Heart left ventricle (tissue), 16 donors: ENCODE measurements around the gene GABBR1. TPM values are rescaled to one million over a fixed set of nuclear protein-coding genes. Genes with fewer than 3 reads are reported as not detected.

Experiments used
- ATAC-seq, 4 donors: fragments of 200-7000 bp; cut with Tn5 transposase; one replicate each; pipeline ENCODE4 v1.9.1; 2020 to 2022; ENCODE audit warnings: moderate library complexity in 4 of 4, mild to moderate bottlenecking in 3 of 4, moderate number of reproducible peaks in 1 of 4
- DNase-seq, 5 donors: peaks; one replicate each; pipeline ENCODE4 v3.0.0-alpha.2; 2020
- H3K27ac ChIP-seq, 12 donors: fragments of 200-600 bp; sonication (generic) in 4 of 12; one replicate each; pipeline versions ENCODE4 v1.5.0 to v1.8.0; 2016 to 2022; ENCODE audit warnings: mild to moderate bottlenecking in 2 of 12
- H3K27me3 ChIP-seq, 9 donors: fragments of 200-600 bp; sonication (generic) in 2 of 9; one replicate each; pipeline versions ENCODE4 v1.5.1 to v1.8.0; 2016 to 2022; ENCODE audit warnings: mild to moderate bottlenecking in 3 of 9
- H3K36me3 ChIP-seq, 9 donors: fragments of 200-600 bp; sonication (generic) in 2 of 9; one replicate each; pipeline versions ENCODE4 v1.5.0 to v1.8.0; 2018 to 2022; ENCODE audit warnings: mild to moderate bottlenecking in 2 of 9
- H3K4me1 ChIP-seq, 12 donors: fragments of 200-600 bp; sonication (generic) in 4 of 12; one replicate each; pipeline versions ENCODE4 v1.5.0 to v1.8.0; 2016 to 2022; ENCODE audit warnings: mild to moderate bottlenecking in 3 of 12
- H3K4me3 ChIP-seq, 12 donors: fragments of 200-600 bp; sonication (generic) in 4 of 12; one replicate each; pipeline versions ENCODE4 v1.5.0 to v1.8.0; 2017 to 2022; ENCODE audit warnings: mild to moderate bottlenecking in 9 of 12, moderate library complexity in 4 of 12
- H3K9me3 ChIP-seq, 12 donors: fragments of 200-600 bp; sonication (generic) in 4 of 12; one replicate each; pipeline versions ENCODE4 v1.5.0 to v1.8.0; 2016 to 2022; ENCODE audit warnings: mild to moderate bottlenecking in 1 of 12
- CTCF ChIP-seq, 12 donors: fragments of 200-600 bp; sonication (generic) in 4 of 12; IDR thresholded peaks; one replicate each; pipeline versions ENCODE4 v1.5.0 to v1.8.0; 2018 to 2022; ENCODE audit warnings: antibody characterized with exemption in 12 of 12, mild to moderate bottlenecking in 5 of 12
- POLR2A ChIP-seq, 2 donors: fragments of 450-650 bp; IDR thresholded peaks; one replicate each; pipeline ENCODE4 v1.6.1; 2017; ENCODE audit warnings: antibody characterized with exemption in 2 of 2, mild to moderate bottlenecking in 2 of 2, moderate library complexity in 2 of 2
- WGBS, 4 donors: extraction: QIAGEN DNeasy Blood & Tissue Kit in 2 of 4; methylation state at CpG; one replicate each; pipeline versions ENCODE4 v1.1.5 to v1.1.7; 2013 to 2018; 5-methylcytosine and 5-hydroxymethylcytosine counted together
- intact Hi-C, 10 donors: fragments of 100-400 bp; cut with DNase I; formaldehyde crosslinking; loops; one replicate each; pipeline versions ENCODE4 v1.11.1 to v1.14.2; 2022
- polyA plus RNA-seq, 2 donors: library from polyadenylated mRNA; stranded (reverse); fragments of 200-250 nt; gene quantifications; one replicate each; pipeline ENCODE4 v1.2.3, GENCODE V29; 2013
- total RNA-seq, 9 donors: library from RNA; depleted of rRNA in 2 of 9; stranded (reverse); fragments of >200 nt in 2 of 9; fragmentation: NEBNext Ultra II Directional in 3 of 9; extraction: Animal tissue kit (Norgen Biotek cat#: 25700) in 3 of 9; gene quantifications; one replicate each; pipeline versions ENCODE4 v1.1.0 to v1.2.4, GENCODE V29; 2016 to 2023
- donor health status: ischemic (EF 13 %, LVEDD 7.1; RV severe dilation, severe dysfunction).
- donor health status: healthy with polysubstance abuse.
- donor health status: DM: no; HTN: yes; CAD: no.
- donor health status: DM: no; HTN: no; CAD: no.
- donor health status: ischemic (EF 25% LVEDD 6.9; RV normal size, moderate dysfunction).
- donor health status: ischemic (EF 25% LVEDD 5.7; RV mildly dilated, moderate dysfunction).
- donor health status: healthy.
- donor health status: DM: yes; HTN: yes; CAD: no.
- donor health status: ischemic (EF 35%, LVEDD 5.7; RV mildly dilated, moderate dysfunction).
- donor health status: nonischemic (EF 11% LVEDD 7.7; RV severe dilation, severe dysfunction).
- donor health status: DM: yes; HTN: yes; CAD: no.
- donor health status: PGD.
- donor health status: ischemic (EF 29% LVEDD 5.4; RV normal size, mild dysfunction).
- donor health status: nonischemic (EF 23%, LVEDD 6.1; RV moderate dilation, normal function).

Gene GABBR1
- total and polyA plus RNA-seq, 11 donors = 11.6 to 30.8 (median 18.1) TPM

GRCh38 chr6:29554764-29555163, 78.2 kb downstream of the GABBR1 start:
- no peak overlapping the region for H3K27ac ChIP-seq
- WGBS, 4 donors = 77 to 89% (median 85%) methylated on average over 5 of the region's 5 CpGs
- H3K4me3 ChIP-seq = no peak overlapping the region
- no peaks in the 10 kb centered on the region for H3K9me3 ChIP-seq
- peaks cover 0 to 18% (median 13%) of the 10 kb centered on the region in 12 donors for H3K4me1 ChIP-seq
- H3K36me3 ChIP-seq = no peaks in the 10 kb centered on the region
- H3K27me3 ChIP-seq = peaks cover 5 to 62% (median 35%) of the 10 kb centered on the region in 9 donors
- TF ChIP-seq CTCF (IDR thresholded peaks at IDR 0.05) (no peak), POLR2A (IDR thresholded peaks at IDR 0.05) (no peak)
- ATAC-seq (no peak), DNase-seq (no peak)
- intact Hi-C loops = no loop called here

GRCh38 chr6:29553268-29554057, 79.5 kb downstream of the GABBR1 start:
- H3K4me3 ChIP-seq = peak overlapping the region; percentile 16 to 57 (median 43)
- H3K4me1 ChIP-seq = peaks cover 0 to 18% (median 13%) of the 10 kb centered on the region in 12 donors
- peak; percentile 31 to 83 (median 63) for DNase-seq
- H3K27ac ChIP-seq = peak overlapping the region in 1 of 12 donors; percentile 17
- WGBS, 4 donors = 1 to 5% (median 2%) methylated on average over 57 to 83 of the region's 83 CpGs
- TF ChIP-seq POLR2A (IDR thresholded peaks at IDR 0.05) = no peak
- peak in 2 of 12 donors; percentile 12 to 13 for TF ChIP-seq CTCF (IDR thresholded peaks at IDR 0.05)
- H3K9me3 ChIP-seq = no peaks in the 10 kb centered on the region
- no peaks in the 10 kb centered on the region for H3K36me3 ChIP-seq
- ATAC-seq = peak; percentile 37 to 94 (median 74)
- H3K27me3 ChIP-seq = peaks cover 5 to 54% (median 35%) of the 10 kb centered on the region in 9 donors
- intact Hi-C loops = no loop called here

DNA sequence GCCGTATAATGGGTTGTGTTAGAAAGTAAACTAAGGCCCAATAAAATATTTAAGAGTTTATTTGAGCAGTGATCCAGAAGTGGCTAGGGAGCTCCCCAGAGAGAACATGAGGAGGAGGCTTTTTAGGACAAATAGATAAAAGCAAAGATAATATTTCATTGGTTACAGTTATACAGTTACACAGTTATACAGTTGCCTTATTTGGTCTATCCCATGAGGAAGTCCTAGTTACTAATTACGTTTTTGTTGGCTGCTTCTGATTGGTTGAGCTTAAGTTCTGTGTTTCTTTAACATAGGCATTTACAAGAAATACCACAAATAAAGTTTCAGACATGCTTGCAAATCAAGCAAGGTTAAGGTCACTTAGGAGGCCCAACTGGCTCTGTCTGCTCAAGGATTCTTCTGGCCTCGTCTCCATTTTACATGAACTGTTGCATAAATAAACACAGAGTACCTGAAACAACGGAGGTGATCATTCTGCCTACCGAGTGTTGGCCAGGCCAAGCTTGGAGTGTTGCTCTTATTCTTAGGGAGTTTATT, 80.4 kb downstream of the GABBR1 start:
- ATAC-seq (peak in 3 of 4 donors; percentile 73 to 87 (median 81)), DNase-seq (no peak)
- Histone ChIP-seq H3K4me1 (peaks cover 0 to 18% (median 13%) of the 10 kb centered on the region in 12 donors), H3K9me3 (no peaks in the 10 kb centered on the region), H3K36me3 (no peaks in the 10 kb centered on the region), H3K27ac (peak overlapping the region in 1 of 12 donors; percentile 17), H3K4me3 (peak overlapping the region in 10 of 12 donors; percentile 28 to 57 (median 48)), H3K27me3 (peaks cover 5 to 51% (median 33%) of the 10 kb centered on the region in 9 donors)
- 32 to 39% (median 34%) methylated on average over 5 of the region's 5 CpGs for whole genome bisulfite sequencing, 4 donors
- no peak for TF ChIP-seq POLR2A (IDR thresholded peaks at IDR 0.05)
- intact Hi-C loops = no loop called here

GRCh38 chr6:29547573-29547972, 85.4 kb downstream of the GABBR1 start:
- Histone ChIP-seq H3K36me3 (no peaks in the 10 kb centered on the region), H3K4me1 (peaks cover 0 to 2% (median 0%) of the 10 kb centered on the region in 12 donors), H3K27ac (no peak overlapping the region), H3K9me3 (peaks cover 0 to 8% (median 0%) of the 10 kb centered on the region in 12 donors), H3K27me3 (peaks cover 0 to 20% (median 5%) of the 10 kb centered on the region in 9 donors), H3K4me3 (no peak overlapping the region)
- ATAC-seq = no peak
- DNase-seq = no peak
- intact Hi-C loops = no loop called here
- WGBS, 4 donors = 14 to 25% (median 21%) methylated on average over 2 to 3 of the region's 3 CpGs
- TF ChIP-seq CTCF (IDR thresholded peaks at IDR 0.05) = no peak
- TF ChIP-seq POLR2A (IDR thresholded peaks at IDR 0.05) = no peak
